Fibroblast of lung (primary cell): ENCODE results near the gene BCL6B. TPM values are rescaled to one million over a fixed set of nuclear protein-coding genes. Genes with fewer than 3 reads are reported as not detected.
A peak's percentile ranks its signal among the peaks of the same experiment; 100 is the strongest.

Experiments
- DNase-seq, 2 donors: peaks; one replicate each; pipeline versions ENCODE4 v3.0.0 to v3.0.0-alpha.2; 2010; ENCODE audit warnings: low read depth in 2 of 2
- H2AFZ ChIP-seq: 2 replicates; pipeline ENCODE4 v1.5.1; 2012; ENCODE audit warnings: low read length, control low read depth, inconsistent platforms
- H3K27ac ChIP-seq: 2 replicates; pipeline ENCODE4 v1.5.1; 2011; ENCODE audit warnings: low read length, control low read depth; ENCODE audit not compliant: insufficient read depth
- H3K27me3 ChIP-seq: 2 replicates; pipeline ENCODE4 v1.5.1; 2011; ENCODE audit warnings: mild to moderate bottlenecking, low read length; ENCODE audit not compliant: control insufficient read depth, insufficient read depth
- H3K36me3 ChIP-seq: 2 replicates; pipeline ENCODE4 v1.5.1; 2011; ENCODE audit warnings: low read length; ENCODE audit not compliant: control insufficient read depth, insufficient read depth
- H3K4me1 ChIP-seq: 2 replicates; pipeline ENCODE4 v1.5.1; 2011; ENCODE audit warnings: low read length; ENCODE audit not compliant: control insufficient read depth, insufficient read depth; ENCODE audit errors: extremely low read depth
- H3K4me2 ChIP-seq: 2 replicates; pipeline ENCODE4 v1.5.1; 2011; ENCODE audit warnings: low read length, control low read depth; ENCODE audit not compliant: insufficient read depth; ENCODE audit errors: extremely low read depth
- H3K4me3 ChIP-seq, 4 experiments: fragments of 200-600 bp in 1 of 4; sonication (generic) in 1 of 4; replicated peaks in 1 of 4; 2 replicates each; pipeline ENCODE4 v1.5.1; 2011 to 2016; ENCODE audit warnings: low read length in 4 of 4, low read depth in 3 of 4, mild to moderate bottlenecking in 3 of 4, control low read depth in 2 of 4, inconsistent platforms in 1 of 4, mixed read lengths in 1 of 4; ENCODE audit not compliant: insufficient read depth in 1 of 4; ENCODE audit errors: control extremely low read depth in 1 of 4
- H3K79me2 ChIP-seq: 2 replicates; pipeline ENCODE4 v1.5.1; 2012; ENCODE audit warnings: mild to moderate bottlenecking, low read length, inconsistent platforms; ENCODE audit not compliant: control insufficient read depth, insufficient read depth
- H3K9ac ChIP-seq: 2 replicates; pipeline ENCODE4 v1.5.1; 2011; ENCODE audit warnings: mild to moderate bottlenecking, low read length, control low read depth; ENCODE audit not compliant: insufficient read depth
- H3K9me3 ChIP-seq: 2 replicates; pipeline ENCODE4 v1.5.1; 2012; ENCODE audit warnings: low read depth, low read length; ENCODE audit not compliant: control insufficient read depth, insufficient read depth
- H4K20me1 ChIP-seq: 2 replicates; pipeline ENCODE4 v1.5.1; 2011; ENCODE audit warnings: low read length; ENCODE audit not compliant: control insufficient read depth, insufficient read depth; ENCODE audit errors: extremely low read depth
- EZH2 ChIP-seq: IDR thresholded peaks from 2 replicates; pipeline ENCODE4 v1.5.1; 2012; ENCODE audit warnings: low read length, control low read depth, mild to moderate bottlenecking; ENCODE audit errors: missing control alignments
- polyA plus RNA-seq, 2 donors: library from polyadenylated mRNA; depleted of rRNA in 1 of 2; stranded (reverse) in 1 of 2; unstranded in 1 of 2; fragments of >200 nt; gene quantifications; 2 replicates each; pipeline ENCODE4 v1.2.1, GENCODE V29; 2011 to 2012; ENCODE audit warnings: missing spikeins in 1 of 2
- total RNA-seq: library from RNA; depleted of rRNA; stranded (reverse); fragments of >200 nt; gene quantifications from 2 replicates; pipeline ENCODE4 v1.2.1, GENCODE V29; 2014
- TF ChIP-seq, protein P1 (sequence below), 2 donors: IDR thresholded peaks in 1 of 2; conservative IDR thresholded peaks in 1 of 2; 1 replicate in 1 of 2; 2 replicates in 1 of 2; pipeline ENCODE4 v1.5.1; 2011 to 2012; ENCODE audit warnings: low read length in 2 of 2, control low read depth in 1 of 2, inconsistent platforms in 1 of 2, low read depth in 1 of 2, mild to moderate bottlenecking in 1 of 2

The BCL6B gene
- total and polyA plus RNA-seq, 2 donors (not counting 1 experiment from before 2014, with no cell fraction given) = 0.02 to 0.50 TPM

GRCh38 chr17:6996256-6997011 lies 26.4 kb upstream of the BCL6B start:
- H3K36me3 ChIP-seq = peaks cover 7% of the 10 kb centered on the region
- no peaks in the 10 kb centered on the region for H3K79me2 ChIP-seq
- no peak for TF ChIP-seq EZH2
- TF ChIP-seq, protein P1, sequence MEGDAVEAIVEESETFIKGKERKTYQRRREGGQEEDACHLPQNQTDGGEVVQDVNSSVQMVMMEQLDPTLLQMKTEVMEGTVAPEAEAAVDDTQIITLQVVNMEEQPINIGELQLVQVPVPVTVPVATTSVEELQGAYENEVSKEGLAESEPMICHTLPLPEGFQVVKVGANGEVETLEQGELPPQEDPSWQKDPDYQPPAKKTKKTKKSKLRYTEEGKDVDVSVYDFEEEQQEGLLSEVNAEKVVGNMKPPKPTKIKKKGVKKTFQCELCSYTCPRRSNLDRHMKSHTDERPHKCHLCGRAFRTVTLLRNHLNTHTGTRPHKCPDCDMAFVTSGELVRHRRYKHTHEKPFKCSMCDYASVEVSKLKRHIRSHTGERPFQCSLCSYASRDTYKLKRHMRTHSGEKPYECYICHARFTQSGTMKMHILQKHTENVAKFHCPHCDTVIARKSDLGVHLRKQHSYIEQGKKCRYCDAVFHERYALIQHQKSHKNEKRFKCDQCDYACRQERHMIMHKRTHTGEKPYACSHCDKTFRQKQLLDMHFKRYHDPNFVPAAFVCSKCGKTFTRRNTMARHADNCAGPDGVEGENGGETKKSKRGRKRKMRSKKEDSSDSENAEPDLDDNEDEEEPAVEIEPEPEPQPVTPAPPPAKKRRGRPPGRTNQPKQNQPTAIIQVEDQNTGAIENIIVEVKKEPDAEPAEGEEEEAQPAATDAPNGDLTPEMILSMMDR (conservative IDR thresholded peaks at IDR 0.05 in 1 of 2, IDR thresholded peaks at IDR 0.05 in 1 of 2; ENCODE audit: low read depth in 1 of 2, low read length in 2 of 2) = no peak
- H3K4me3 ChIP-seq = peak overlapping the region in 1 of 4 experiments; percentile 32
- no peaks in the 10 kb centered on the region for H3K27me3 ChIP-seq
- H3K4me2 ChIP-seq = peak overlapping the region; percentile 51
- H3K27ac ChIP-seq = no peak overlapping the region
- no peak for DNase-seq
- H3K9ac ChIP-seq = no peak overlapping the region
- H3K9me3 ChIP-seq = no peaks in the 10 kb centered on the region
- H3K4me1 ChIP-seq = no peaks in the 10 kb centered on the region
- H2AFZ ChIP-seq = no peak overlapping the region
- H4K20me1 ChIP-seq = peaks cover 2% of the 10 kb centered on the region

GRCh38 chr17:6997171-6997570 lies 25.7 kb upstream of the BCL6B start:
- Histone ChIP-seq H3K9ac (no peak overlapping the region), H3K27me3 (no peaks in the 10 kb centered on the region), H3K36me3 (peaks cover 7% of the 10 kb centered on the region), H2AFZ (no peak overlapping the region), H3K4me2 (no peak overlapping the region), H3K4me3 (no peak overlapping the region), H3K27ac (no peak overlapping the region), H4K20me1 (peaks cover 2% of the 10 kb centered on the region), H3K4me1 (no peaks in the 10 kb centered on the region), H3K79me2 (no peaks in the 10 kb centered on the region), H3K9me3 (no peaks in the 10 kb centered on the region)
- TF ChIP-seq, protein P1 (conservative IDR thresholded peaks at IDR 0.05 in 1 of 2, IDR thresholded peaks at IDR 0.05 in 1 of 2; ENCODE audit: low read depth in 1 of 2, low read length in 2 of 2) = no peak
- no peak for TF ChIP-seq EZH2
- no peak for DNase-seq

DNA sequence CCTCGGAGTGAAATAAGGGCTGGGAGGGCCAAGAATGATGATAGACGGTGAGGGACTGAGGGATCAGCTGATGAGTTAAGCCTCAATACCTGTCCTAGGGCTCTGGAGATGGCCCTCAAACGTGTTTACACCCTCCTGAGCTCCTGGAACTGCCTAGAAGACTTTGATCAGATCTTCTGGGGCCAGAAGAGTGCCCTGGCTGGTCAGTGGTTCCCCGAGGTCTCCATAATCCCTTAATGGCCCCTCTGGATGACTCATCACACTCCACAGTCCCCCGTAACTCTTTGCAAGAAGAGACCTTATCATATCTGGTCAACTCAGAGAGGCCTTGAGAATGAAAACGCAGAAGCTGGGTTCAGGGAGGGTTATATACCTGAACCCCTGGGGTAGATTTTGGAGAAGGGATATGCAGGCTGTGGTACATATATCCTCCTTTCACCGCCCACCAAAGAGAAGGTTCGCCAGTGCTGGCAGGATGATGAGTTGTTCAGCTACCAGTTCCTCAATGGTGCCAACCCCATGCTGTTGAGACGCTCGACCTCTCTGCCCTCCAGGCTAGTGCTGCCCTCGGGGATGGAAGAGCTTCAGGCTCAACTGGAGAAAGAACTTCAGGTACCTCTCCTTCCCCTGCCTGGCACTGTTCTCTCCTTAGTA lies 23.9 kb upstream of the BCL6B start:
- H3K79me2 ChIP-seq = no peaks in the 10 kb centered on the region
- no peak overlapping the region for H3K9ac ChIP-seq
- TF ChIP-seq, protein P1 (conservative IDR thresholded peaks at IDR 0.05 in 1 of 2, IDR thresholded peaks at IDR 0.05 in 1 of 2; ENCODE audit: low read depth in 1 of 2, low read length in 2 of 2) = no peak
- no peak for TF ChIP-seq EZH2
- DNase-seq = no peak
- H3K27me3 ChIP-seq = no peaks in the 10 kb centered on the region
- H3K36me3 ChIP-seq = peaks cover 9% of the 10 kb centered on the region
- H3K4me3 ChIP-seq = no peak overlapping the region
- peaks cover 2% of the 10 kb centered on the region for H4K20me1 ChIP-seq
- no peaks in the 10 kb centered on the region for H3K4me1 ChIP-seq
- H3K4me2 ChIP-seq = no peak overlapping the region
- H2AFZ ChIP-seq = no peak overlapping the region
- H3K9me3 ChIP-seq = no peaks in the 10 kb centered on the region
- no peak overlapping the region for H3K27ac ChIP-seq
